GM23338 (cell line): Measurements from ENCODE around the gene MAPKAPK3. TPM values are rescaled to one million over a fixed set of nuclear protein-coding genes. Genes with fewer than 3 reads are reported as not detected.

ENCODE experiments used
- ATAC-seq: fragments of 200-7000 bp; cut with Tn5 transposase; 3 replicates; pipeline ENCODE4 v1.9.1; 2020
- DNase-seq: peaks from one replicate; pipeline ENCODE4 v3.0.0-alpha.2; 2015; ENCODE audit warnings: low spot score
- H2AFZ ChIP-seq: fragments of 200-600 bp; sonication (generic); 2 replicates; pipeline ENCODE4 v1.8.0; 2016; ENCODE audit warnings: antibody characterized with exemption, mild to moderate bottlenecking, moderate library complexity
- H3F3A ChIP-seq: fragments of 200-600 bp; sonication (generic); replicated peaks from 2 replicates; pipeline ENCODE4 v1.8.0; 2017; ENCODE audit warnings: antibody characterized with exemption, mixed run types, low read depth
- H3K27ac ChIP-seq: fragments of 200-600 bp; sonication (generic); 2 replicates; pipeline ENCODE4 v1.6.1; 2016; ENCODE audit warnings: low read depth
- H3K27me3 ChIP-seq: fragments of 200-600 bp; sonication (generic); 2 replicates; pipeline ENCODE4 v1.8.0; 2016; ENCODE audit warnings: mild to moderate bottlenecking, mixed run types, moderate library complexity; ENCODE audit not compliant: insufficient read depth
- H3K36me3 ChIP-seq: fragments of 200-600 bp; sonication (generic); 2 replicates; pipeline ENCODE4 v1.8.0; 2016; ENCODE audit warnings: mild to moderate bottlenecking; ENCODE audit not compliant: insufficient read depth
- H3K4me1 ChIP-seq: fragments of 200-600 bp; sonication (generic); 2 replicates; pipeline ENCODE4 v1.8.0; 2016; ENCODE audit warnings: mild to moderate bottlenecking, moderate library complexity; ENCODE audit not compliant: insufficient read depth
- H3K4me2 ChIP-seq: fragments of 200-600 bp; sonication (generic); 2 replicates; pipeline ENCODE4 v1.7.1; 2017; ENCODE audit warnings: mixed run types
- H3K4me3 ChIP-seq: fragments of 200-600 bp; sonication (generic); 2 replicates; pipeline ENCODE4 v1.6.1; 2016; ENCODE audit warnings: mixed run types
- H3K79me2 ChIP-seq: fragments of 200-600 bp; sonication (generic); replicated peaks from 2 replicates; pipeline ENCODE4 v1.8.0; 2017; ENCODE audit warnings: mild to moderate bottlenecking; ENCODE audit not compliant: insufficient read depth
- H3K9me2 ChIP-seq: fragments of 200-600 bp; sonication (generic); 2 replicates; pipeline ENCODE4 v1.8.0; 2017; ENCODE audit not compliant: insufficient read depth
- H4K20me1 ChIP-seq: fragments of 200-600 bp; sonication (generic); replicated peaks from 2 replicates; pipeline ENCODE4 v1.8.0; 2017; ENCODE audit warnings: mild to moderate bottlenecking; ENCODE audit not compliant: insufficient read depth
- H3K27ac Mint-ChIP-seq: 2 replicates; pipeline ENCODE4 v1.8.0; 2020; ENCODE audit warnings: inconsistent platforms, mild to moderate bottlenecking, moderate library complexity, mixed read lengths
- H3K27me3 Mint-ChIP-seq: 3 replicates; pipeline ENCODE4 v1.8.0; 2022; ENCODE audit warnings: low read depth, mild to moderate bottlenecking, moderate library complexity, mixed read lengths, inconsistent platforms; ENCODE audit not compliant: insufficient read depth, poor library complexity
- H3K36me3 Mint-ChIP-seq: 3 replicates; pipeline ENCODE4 v1.8.0; 2021; ENCODE audit warnings: low read depth, mild to moderate bottlenecking, inconsistent platforms, moderate library complexity, mixed read lengths
- H3K4me1 Mint-ChIP-seq: 3 replicates; pipeline ENCODE4 v1.8.0; 2020; ENCODE audit warnings: mild to moderate bottlenecking, inconsistent platforms, mixed read lengths
- H3K4me3 Mint-ChIP-seq: 3 replicates; pipeline ENCODE4 v1.8.0; 2021; ENCODE audit warnings: moderate library complexity, mild to moderate bottlenecking, inconsistent platforms, mixed read lengths
- H3K9me3 Mint-ChIP-seq: 3 replicates; pipeline ENCODE4 v1.8.0; 2020; ENCODE audit warnings: moderate library complexity, mild to moderate bottlenecking, inconsistent platforms, mixed read lengths
- CTCF ChIP-seq, 2 experiments: fragments of 200-600 bp in 1 of 2; sonication (generic) in 1 of 2; conservative IDR thresholded peaks; 2 replicates each; pipeline versions ENCODE4 v1.5.1 to v1.6.1; 2016 to 2017; ENCODE audit warnings: antibody characterized with exemption in 2 of 2, low read depth in 2 of 2, mild to moderate bottlenecking in 2 of 2, moderate library complexity in 1 of 2
- JUNB ChIP-seq: IDR thresholded peaks from one replicate; pipeline ENCODE4 v1.6.1; 2016; ENCODE audit warnings: antibody characterized with exemption; ENCODE audit not compliant: unreplicated experiment
- polyA plus RNA-seq: library from polyadenylated mRNA; unstranded; fragments of >200 nt; fragmentation: Nextera tagmentation; extraction: Ambion mirVana; gene quantifications from 2 replicates; pipeline ENCODE4 v1.2.1, GENCODE V29; 2016
- total RNA-seq: library from RNA; depleted of rRNA; stranded (reverse); fragments of >200 nt; shearing (Covaris generic); gene quantifications from 2 replicates; pipeline ENCODE4 v1.2.3, GENCODE V29; 2014

The MAPKAPK3 gene
- total and polyA plus RNA-seq, 2 experiments from 2014 or later = 16.5 to 51.1 TPM

GRCh38 chr3:50572158-50572557, 44.8 kb upstream of the MAPKAPK3 start:
- Histone ChIP-seq H4K20me1 (no peaks in the 10 kb centered on the region), H3K9me2 (no peaks in the 10 kb centered on the region), H3K27me3 (peaks cover under 1% of the 10 kb centered on the region; the same call in 1 of the 2 replicates), H3K27ac (no peak overlapping the region), H3F3A (peaks cover 17% of the 10 kb centered on the region), H3K79me2 (peaks cover 7% of the 10 kb centered on the region; the same call in 1 of the 2 replicates), H2AFZ (no peak overlapping the region), H3K4me3 (no peak overlapping the region), H3K4me2 (no peak overlapping the region), H3K36me3 (no peaks in the 10 kb centered on the region), H3K4me1 (no peaks in the 10 kb centered on the region; the same call in 1 of the 2 replicates)
- peaks cover 4% of the 10 kb centered on the region; the same call in 2 of the 3 replicates for H3K4me1 Mint-ChIP-seq
- ATAC-seq (peak; percentile 9), DNase-seq (peak; percentile 81)
- H3K9me3 Mint-ChIP-seq = no peaks in the 10 kb centered on the region
- peaks cover 9% of the 10 kb centered on the region for H3K27me3 Mint-ChIP-seq
- no peak overlapping the region for H3K27ac Mint-ChIP-seq
- no peaks in the 10 kb centered on the region for H3K36me3 Mint-ChIP-seq
- TF ChIP-seq JUNB = no peak
- peak; percentile 77 to 88 for TF ChIP-seq CTCF (conservative IDR thresholded peaks at IDR 0.05; ENCODE audit: low read depth in 2 of 2)
- no peak overlapping the region for H3K4me3 Mint-ChIP-seq

GRCh38 chr3:50572801-50573371, 44.1 kb upstream of the MAPKAPK3 start:
- H3K4me3 ChIP-seq = no peak overlapping the region
- DNase-seq (no peak), ATAC-seq (no peak)
- H3K36me3 ChIP-seq = no peaks in the 10 kb centered on the region
- TF ChIP-seq CTCF (conservative IDR thresholded peaks at IDR 0.05; ENCODE audit: low read depth in 2 of 2) (peak in 1 of 2 experiments; percentile 8; a peak in 1 of 4 replicates), JUNB (no peak)
- H2AFZ ChIP-seq = no peak overlapping the region
- Mint-ChIP-seq H3K27ac (no peak overlapping the region), H3K9me3 (no peaks in the 10 kb centered on the region), H3K27me3 (peaks cover 7% of the 10 kb centered on the region), H3K4me3 (no peak overlapping the region), H3K4me1 (peaks cover 2% of the 10 kb centered on the region; the same call in 1 of the 3 replicates), H3K36me3 (no peaks in the 10 kb centered on the region)
- H3K9me2 ChIP-seq = no peaks in the 10 kb centered on the region
- no peak overlapping the region for H3K27ac ChIP-seq
- H3K4me2 ChIP-seq = no peak overlapping the region
- H3F3A ChIP-seq = peaks cover 15% of the 10 kb centered on the region
- H3K79me2 ChIP-seq = peaks cover 7% of the 10 kb centered on the region; the same call in 1 of the 2 replicates
- H4K20me1 ChIP-seq = no peaks in the 10 kb centered on the region
- no peaks in the 10 kb centered on the region; the same call in 1 of the 2 replicates for H3K4me1 ChIP-seq
- no peaks in the 10 kb centered on the region for H3K27me3 ChIP-seq
